GM21381 (cell line): Measurements from ENCODE around the gene DOCK4.
A peak's percentile ranks its signal among the peaks of the same experiment; 100 is the strongest.
"Not testable (repeated sequence)": the region's sequence is repeated elsewhere in the genome, so short reads cannot be mapped to it uniquely, and the experiment has no call there.

Source experiments
- ATAC-seq: cut with Tn5 transposase; IDR thresholded peaks from one replicate; pipeline ENCODE4 v1.9.1; 2021; ENCODE audit warnings: mild to moderate bottlenecking, moderate library complexity; ENCODE audit not compliant: unreplicated experiment

The DOCK4 gene

GRCh38 chr7:112206238-112206990 is at the start of gene DOCK4, which contains the start of gene ZNF277:
Gene DOCK4, minus strand, starts transcription at chr7:112206399. Its CDS starts 261 bp downstream, at chr7:112206138.
Gene ZNF277, plus strand, starts transcription at chr7:112206695. Its CDS starts 22 bp downstream, at chr7:112206717.
- ATAC-seq, result peak; percentile 89

- no peak for ATAC-seq
These were observed 49.2 kb upstream of the DOCK4 start for GRCh38 chr7:112255388-112255720.

GRCh38 chr7:112254709-112255387 is 48.6 kb upstream of the DOCK4 start:
- ATAC-seq, result no peak

- no peak for ATAC-seq
These were observed 48.0 kb upstream of the DOCK4 start for GRCh38 chr7:112254156-112254555.

GRCh38 chr7:112252691-112253090 is 46.5 kb upstream of the DOCK4 start:
- ATAC-seq, result no peak

GRCh38 chr7:112252141-112252540 is 45.9 kb upstream of the DOCK4 start:
- ATAC-seq, result no peak

- not testable (repeated sequence) for ATAC-seq
These were observed 43.8 kb upstream of the DOCK4 start for GRCh38 chr7:112249967-112250366.

GRCh38 chr7:112248598-112248997 is 42.4 kb upstream of the DOCK4 start:
- no peak for ATAC-seq

GRCh38 chr7:112238852-112239610 is 32.8 kb upstream of the DOCK4 start:
- ATAC-seq, result no peak

GRCh38 chr7:112238330-112238729 is 32.1 kb upstream of the DOCK4 start:
- no peak for ATAC-seq

- no peak for ATAC-seq
These were observed 30.4 kb upstream of the DOCK4 start for GRCh38 chr7:112236597-112236996.

- ATAC-seq, result no peak
These were observed 27.9 kb upstream of the DOCK4 start for GRCh38 chr7:112234147-112234546.

GRCh38 chr7:112233048-112233697 is 27.0 kb upstream of the DOCK4 start:
- no peak for ATAC-seq

- no peak for ATAC-seq
These were observed 26.2 kb upstream of the DOCK4 start for GRCh38 chr7:112232212-112232978.

GRCh38 chr7:112228632-112229031 is 22.4 kb upstream of the DOCK4 start:
- ATAC-seq, result no peak

GRCh38 chr7:112226701-112227276 is 20.6 kb upstream of the DOCK4 start:
- no peak for ATAC-seq

- ATAC-seq, result no peak
These were observed 18.8 kb upstream of the DOCK4 start for GRCh38 chr7:112225006-112225405.

- no peak for ATAC-seq
These were observed 18.0 kb upstream of the DOCK4 start for GRCh38 chr7:112224186-112224585.

GRCh38 chr7:112223310-112223709 is 17.1 kb upstream of the DOCK4 start:
- ATAC-seq, result no peak

GRCh38 chr7:112220877-112221434 is 14.8 kb upstream of the DOCK4 start:
- no peak for ATAC-seq
